Measurements from ENCODE around the gene TOR2A.

Gene TOR2A

GRCh38 chr9:127694890-127695720 is 40.0 kb downstream of the TOR2A start:
- no peak for DNase-seq

- DNase-seq = no peak
Measured at GRCh38 chr9:127693697-127694096, 41.4 kb downstream of the TOR2A start.

GRCh38 chr9:127693143-127693542 is 42.0 kb downstream of the TOR2A start:
- DNase-seq = peak in 1 of 2 donors; percentile 45

- no peak for DNase-seq
Measured at GRCh38 chr9:127692071-127692470, 43.0 kb downstream of the TOR2A start.

GRCh38 chr9:127690735-127691134 is 44.4 kb downstream of the TOR2A start:
- DNase-seq = no peak

GRCh38 chr9:127689329-127690000 is 45.6 kb downstream of the TOR2A start:
- no peak for DNase-seq

- DNase-seq = no peak
Measured at GRCh38 chr9:127686461-127687393, 48.4 kb downstream of the TOR2A start.

- no peak for DNase-seq
Measured at GRCh38 chr9:127684576-127684975, 50.5 kb downstream of the TOR2A start.

- DNase-seq = no peak
Measured at GRCh38 chr9:127683723-127684122, 51.4 kb downstream of the TOR2A start.

GRCh38 chr9:127682351-127683136 is 52.5 kb downstream of the TOR2A start:
- DNase-seq = no peak

All from hippocampal formation (tissue), 2 donors.